HL-60 (cell line): ENCODE data around the gene PTPRN2.

Source experiments
- CTCF ChIP-seq: IDR thresholded peaks from one replicate; pipeline ENCODE4 v1.5.1; 2011; ENCODE audit warnings: low read length, control low read depth, inconsistent platforms; ENCODE audit not compliant: insufficient read depth
- GABPA ChIP-seq: IDR thresholded peaks from 2 replicates; pipeline ENCODE4 v1.6.1; 2012; ENCODE audit warnings: low read depth
- POLR2AphosphoS5 ChIP-seq: IDR thresholded peaks from 2 replicates; pipeline ENCODE4 v1.6.1; 2012; ENCODE audit warnings: low read depth
- REST ChIP-seq: IDR thresholded peaks from 2 replicates; pipeline ENCODE4 v1.6.1; 2012; ENCODE audit warnings: low read depth; ENCODE audit not compliant: insufficient replicate concordance
- SPI1 ChIP-seq: IDR thresholded peaks from 2 replicates; pipeline ENCODE4 v1.6.1; 2012; ENCODE audit warnings: low read depth, mild to moderate bottlenecking, borderline replicate concordance

GRCh38 chr7:157646551-157646950 lies 941.1 kb downstream of the PTPRN2 start:
- TF ChIP-seq CTCF: no peak
- no peak for TF ChIP-seq POLR2AphosphoS5
- TF ChIP-seq REST: no peak
- no peak for TF ChIP-seq GABPA
- TF ChIP-seq SPI1: no peak
